ENCODE data around the gene ZNF438. TPM values are rescaled to one million over a fixed set of nuclear protein-coding genes. Genes with fewer than 3 reads are reported as not detected.

Gene ZNF438
- total RNA-seq, 4 donors from 2014 or later, result 7.7 to 11.2 (median 8.7) TPM

DNA sequence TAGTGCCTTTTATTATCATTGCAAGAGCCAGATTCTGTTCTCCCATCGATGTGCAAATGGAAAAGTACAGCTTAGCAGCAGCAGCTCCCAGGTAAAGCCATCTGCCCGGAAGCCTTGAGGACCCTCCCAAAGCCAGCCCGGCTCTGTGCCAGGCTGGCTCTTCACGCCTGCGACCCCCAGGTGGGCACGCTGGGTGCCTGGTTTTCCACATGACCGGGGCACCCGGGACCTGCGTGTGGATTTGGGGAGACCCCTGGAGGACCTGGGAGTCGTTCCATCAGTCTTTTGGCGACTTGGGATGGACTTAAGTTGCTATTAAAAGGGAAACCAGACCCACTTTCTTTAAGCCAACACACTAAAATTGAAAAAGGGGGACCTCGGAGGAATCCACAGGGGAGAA is 196.5 kb downstream of the ZNF438 start:
- TF ChIP-seq, protein P1, sequence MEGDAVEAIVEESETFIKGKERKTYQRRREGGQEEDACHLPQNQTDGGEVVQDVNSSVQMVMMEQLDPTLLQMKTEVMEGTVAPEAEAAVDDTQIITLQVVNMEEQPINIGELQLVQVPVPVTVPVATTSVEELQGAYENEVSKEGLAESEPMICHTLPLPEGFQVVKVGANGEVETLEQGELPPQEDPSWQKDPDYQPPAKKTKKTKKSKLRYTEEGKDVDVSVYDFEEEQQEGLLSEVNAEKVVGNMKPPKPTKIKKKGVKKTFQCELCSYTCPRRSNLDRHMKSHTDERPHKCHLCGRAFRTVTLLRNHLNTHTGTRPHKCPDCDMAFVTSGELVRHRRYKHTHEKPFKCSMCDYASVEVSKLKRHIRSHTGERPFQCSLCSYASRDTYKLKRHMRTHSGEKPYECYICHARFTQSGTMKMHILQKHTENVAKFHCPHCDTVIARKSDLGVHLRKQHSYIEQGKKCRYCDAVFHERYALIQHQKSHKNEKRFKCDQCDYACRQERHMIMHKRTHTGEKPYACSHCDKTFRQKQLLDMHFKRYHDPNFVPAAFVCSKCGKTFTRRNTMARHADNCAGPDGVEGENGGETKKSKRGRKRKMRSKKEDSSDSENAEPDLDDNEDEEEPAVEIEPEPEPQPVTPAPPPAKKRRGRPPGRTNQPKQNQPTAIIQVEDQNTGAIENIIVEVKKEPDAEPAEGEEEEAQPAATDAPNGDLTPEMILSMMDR (IDR thresholded peaks at IDR 0.05), result no peak
- TF ChIP-seq POLR2A (IDR thresholded peaks at IDR 0.05), result no peak
- no peak overlapping the region for H3K4me3 ChIP-seq (ENCODE audit: low read depth, poor library complexity, severe bottlenecking)
- intact Hi-C loops (cut with DNase I; ENCODE audit: low total_unique reads), result no loop called here
- DNase-seq (ENCODE audit: low spot score in 2 of 2), result peak in 1 of 2 donors; percentile 63
- WGBS, 2 donors, result 95 to 96% methylated on average over 11 to 12 of the region's 12 CpGs

- WGBS, 2 donors, result 64 to 86% methylated on average over 3 of the region's 3 CpGs
- intact Hi-C loops (cut with DNase I; ENCODE audit: low total_unique reads), result no loop called here
- peak in 1 of 2 donors; percentile 34 for DNase-seq (ENCODE audit: low spot score in 2 of 2)
- H3K4me3 ChIP-seq (ENCODE audit: low read depth, poor library complexity, severe bottlenecking), result no peak overlapping the region
- TF ChIP-seq, protein P1 (IDR thresholded peaks at IDR 0.05), result no peak
- TF ChIP-seq POLR2A (IDR thresholded peaks at IDR 0.05), result no peak
These were observed 197.0 kb downstream of the ZNF438 start for GRCh38 chr10:30834651-30835050.

- no peak overlapping the region for H3K4me3 ChIP-seq (ENCODE audit: low read depth, poor library complexity, severe bottlenecking)
- no peak for DNase-seq (ENCODE audit: low spot score in 2 of 2)
- WGBS, 2 donors, result 87 to 90% methylated on average over 4 of the region's 4 CpGs
- TF ChIP-seq, protein P1 (IDR thresholded peaks at IDR 0.05), result no peak
- no peak for TF ChIP-seq POLR2A (IDR thresholded peaks at IDR 0.05)
- intact Hi-C loops (cut with DNase I; ENCODE audit: low total_unique reads), result no loop called here
These were observed 197.5 kb downstream of the ZNF438 start for GRCh38 chr10:30834153-30834552.

GRCh38 chr10:30833628-30833970 is 198.1 kb downstream of the ZNF438 start:
- DNase-seq (ENCODE audit: low spot score in 2 of 2), result no peak
- 89 to 97% methylated on average over 5 of the region's 5 CpGs for WGBS, 2 donors
- TF ChIP-seq, protein P1 (IDR thresholded peaks at IDR 0.05), result no peak
- TF ChIP-seq POLR2A (IDR thresholded peaks at IDR 0.05), result no peak
- no peak overlapping the region for H3K4me3 ChIP-seq (ENCODE audit: low read depth, poor library complexity, severe bottlenecking)
- intact Hi-C loops (cut with DNase I; ENCODE audit: low total_unique reads), result no loop called here

DNA sequence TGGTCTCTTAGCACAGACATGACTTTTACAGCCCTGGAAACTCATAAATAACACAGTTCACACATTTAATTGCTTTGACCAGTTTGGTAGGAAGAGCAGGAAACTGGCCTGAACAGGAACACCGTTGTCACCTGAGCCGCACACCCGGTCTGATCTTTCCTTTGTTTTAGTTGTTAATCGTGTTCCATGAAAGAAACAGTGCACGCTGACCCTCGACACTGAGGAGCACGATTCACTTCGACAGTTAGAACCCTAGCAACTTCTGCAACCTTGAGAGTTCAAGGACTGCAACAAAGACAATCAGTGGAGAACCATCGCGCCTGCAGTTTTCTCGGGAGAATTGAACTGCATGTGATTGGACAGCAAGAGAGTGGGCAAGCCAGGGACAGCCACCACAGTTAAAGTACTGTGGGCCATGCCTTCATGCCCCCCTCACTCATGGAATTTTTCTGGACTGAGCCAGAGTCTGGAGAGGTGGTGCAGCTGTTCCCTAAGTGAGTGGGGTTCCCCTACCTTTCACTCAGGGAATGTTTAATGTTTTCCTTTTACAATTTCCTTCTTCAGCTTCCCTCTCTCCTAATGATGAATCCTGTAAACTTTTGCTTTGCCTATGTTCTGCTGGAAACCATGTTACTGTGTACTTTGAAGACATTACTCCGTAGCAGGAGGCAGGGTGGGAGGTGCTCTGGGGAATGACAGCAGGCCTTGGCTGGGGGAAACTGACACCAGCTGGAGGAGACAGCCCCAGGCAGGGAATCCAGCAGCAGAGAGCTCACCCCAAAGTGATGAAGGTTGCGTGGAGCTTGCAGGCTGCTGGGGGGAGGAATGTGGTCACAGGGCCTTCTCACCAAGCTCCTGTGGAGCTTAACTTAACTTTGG is 198.7 kb downstream of the ZNF438 start:
- WGBS, 2 donors, result 68 to 74% methylated on average over 13 of the region's 13 CpGs
- DNase-seq (ENCODE audit: low spot score in 2 of 2), result peak in 1 of 2 donors; percentile 53
- no peak overlapping the region for H3K4me3 ChIP-seq (ENCODE audit: low read depth, poor library complexity, severe bottlenecking)
- no peak for TF ChIP-seq POLR2A (IDR thresholded peaks at IDR 0.05)
- TF ChIP-seq, protein P1 (IDR thresholded peaks at IDR 0.05), result no peak
- intact Hi-C loops (cut with DNase I; ENCODE audit: low total_unique reads), result no loop called here

All from lower leg skin (tissue), 4 donors.